ENCODE results near the gene ELMOD2. TPM values are rescaled to one million over a fixed set of nuclear protein-coding genes. Genes with fewer than 3 reads are reported as not detected.

The ELMOD2 gene
- total RNA-seq, 1 donor from 2014 or later: 62.6 TPM

GRCh38 chr4:140581078-140581477 is 57.1 kb downstream of the ELMOD2 start:
- no peak for DNase-seq (ENCODE audit: low read depth)

GRCh38 chr4:140584439-140584838 is 60.5 kb downstream of the ELMOD2 start:
- DNase-seq (ENCODE audit: low read depth): no peak

- peak; percentile 44 for DNase-seq (ENCODE audit: low read depth)
Observed at GRCh38 chr4:140595065-140595464, 71.1 kb downstream of the ELMOD2 start.

- DNase-seq (ENCODE audit: low read depth): no peak
Observed at GRCh38 chr4:140600408-140600807, 76.4 kb downstream of the ELMOD2 start.

GRCh38 chr4:140602714-140603113 is 78.7 kb downstream of the ELMOD2 start:
- DNase-seq (ENCODE audit: low read depth): no peak

- no peak for DNase-seq (ENCODE audit: low read depth)
Observed at GRCh38 chr4:140603286-140603685, 79.3 kb downstream of the ELMOD2 start.

Other genes starting within 250 kb of the ELMOD2 start
- gene SCOC, start 150.5 kb upstream of the ELMOD2 start, total RNA-seq: 121 and 130 TPM in 2 replicates
- 2.0 and 4.7 TPM in 2 replicates for gene CLGN, start 96.5 kb upstream of the ELMOD2 start, total RNA-seq
- not detected in 2 replicates for gene MGAT4D, start 25.9 kb upstream of the ELMOD2 start, total RNA-seq
- not detected in 2 replicates for gene UCP1, start 44.8 kb downstream of the ELMOD2 start, total RNA-seq
- gene TBC1D9, start 232.2 kb downstream of the ELMOD2 start, total RNA-seq: 37.5 and 70.1 TPM in 2 replicates